ELR (cell line): ENCODE measurements around the gene SLC30A3.
"Not testable (repeated sequence)": the region's sequence is repeated elsewhere in the genome, so short reads cannot be mapped to it uniquely, and the experiment has no call there.

ENCODE experiments used
- DNase-seq: peaks from one replicate; pipeline ENCODE4 v3.0.0-alpha.2; 2015; ENCODE audit warnings: low read depth

SLC30A3 gene, protein sequence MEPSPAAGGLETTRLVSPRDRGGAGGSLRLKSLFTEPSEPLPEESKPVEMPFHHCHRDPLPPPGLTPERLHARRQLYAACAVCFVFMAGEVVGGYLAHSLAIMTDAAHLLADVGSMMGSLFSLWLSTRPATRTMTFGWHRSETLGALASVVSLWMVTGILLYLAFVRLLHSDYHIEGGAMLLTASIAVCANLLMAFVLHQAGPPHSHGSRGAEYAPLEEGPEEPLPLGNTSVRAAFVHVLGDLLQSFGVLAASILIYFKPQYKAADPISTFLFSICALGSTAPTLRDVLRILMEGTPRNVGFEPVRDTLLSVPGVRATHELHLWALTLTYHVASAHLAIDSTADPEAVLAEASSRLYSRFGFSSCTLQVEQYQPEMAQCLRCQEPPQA

GRCh38 chr2:27262379-27263286 lies at the start of gene SLC30A3:
TSS of gene SLC30A3 (minus strand) at chr2:27263047. CDS start at chr2:27262906, 141 bp downstream.
- peak; percentile 50 for DNase-seq

DNA sequence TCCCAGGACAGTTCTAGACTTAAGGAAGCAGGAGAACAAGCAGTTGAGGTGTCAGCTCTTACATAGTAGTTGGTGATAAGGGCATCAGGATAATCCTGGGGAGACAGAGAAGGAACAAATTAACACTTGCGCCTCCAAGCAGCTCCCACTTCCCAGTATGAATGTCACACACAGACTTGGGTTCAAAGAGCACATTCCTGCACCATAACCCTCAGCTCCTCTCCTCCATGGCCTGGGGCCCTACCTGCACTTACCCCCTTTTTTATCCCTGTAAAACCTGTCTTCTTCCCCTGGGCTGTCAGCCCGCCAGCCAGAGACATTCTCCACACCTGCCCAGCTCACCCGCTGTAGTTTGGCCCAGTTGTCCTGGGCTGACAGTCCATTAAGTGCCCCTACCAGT lies 49.3 kb upstream of the SLC30A3 start:
- no peak for DNase-seq

DNA sequence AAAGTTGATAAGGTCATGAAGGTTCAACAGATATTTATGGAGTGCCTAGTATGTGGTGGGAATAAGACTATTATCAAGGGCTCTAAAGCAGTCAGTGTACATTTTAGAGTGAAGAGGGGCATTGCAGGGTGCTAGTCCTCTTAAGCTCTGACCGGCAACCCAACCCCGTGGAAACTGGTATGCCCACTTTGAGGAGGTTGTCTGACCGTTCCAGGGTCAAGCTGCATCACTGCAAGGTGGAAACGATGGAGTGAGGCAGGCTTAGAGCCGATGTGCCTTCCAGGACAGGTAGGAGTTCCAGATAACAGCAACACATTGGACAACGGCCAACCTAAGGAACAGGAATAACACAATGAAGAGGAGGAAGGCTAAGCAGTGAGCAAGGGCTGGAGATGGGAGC lies 46.8 kb upstream of the SLC30A3 start:
- DNase-seq: no peak

- peak; percentile 27 for DNase-seq
These were observed 45.6 kb upstream of the SLC30A3 start, which contains the start of gene UCN for GRCh38 chr2:27308359-27308881. TSS of gene UCN (minus strand) at chr2:27308445. CDS start at chr2:27307895, 550 bp downstream.

DNA sequence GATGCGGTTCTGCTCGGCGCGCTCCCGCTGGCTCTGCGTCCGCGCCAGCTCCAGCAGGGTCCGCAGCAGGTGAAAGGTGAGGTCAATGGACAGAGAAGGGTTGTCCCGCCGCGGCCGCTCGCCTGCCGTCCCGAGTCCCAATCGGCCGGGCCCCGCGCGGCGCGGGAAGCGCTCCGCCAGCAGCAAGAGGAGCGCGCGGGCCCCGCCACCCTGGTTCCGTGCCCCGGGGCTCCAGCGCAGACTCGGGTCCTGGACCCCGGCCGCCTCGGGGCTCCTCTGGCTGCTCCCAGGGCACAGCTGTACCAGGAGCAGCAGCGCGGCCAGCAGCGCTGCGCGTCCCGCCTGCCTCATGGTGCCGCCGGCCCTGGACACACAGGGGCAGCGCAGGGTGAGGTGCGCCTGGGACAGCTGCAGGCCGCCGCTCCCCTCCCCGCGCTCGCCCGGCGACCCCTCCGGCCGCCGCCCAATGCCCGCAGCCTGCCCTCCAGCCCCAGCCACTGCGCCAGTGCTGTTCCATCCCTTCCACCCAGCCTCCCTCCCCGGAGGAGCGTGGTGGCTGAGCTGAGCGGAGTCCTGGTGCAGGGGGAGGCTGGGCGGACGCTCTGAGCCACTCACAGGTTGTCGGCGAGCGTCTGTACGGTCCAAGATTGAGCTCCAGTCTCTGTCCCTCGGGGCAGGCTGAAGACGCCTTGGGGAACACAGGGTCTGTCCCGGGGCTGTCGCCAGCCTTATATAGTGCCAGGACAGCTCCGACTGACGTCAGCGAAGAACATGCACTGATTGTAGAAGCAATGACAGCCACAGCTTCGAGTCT lies 44.9 kb upstream of the SLC30A3 start:
- no peak for DNase-seq

DNA sequence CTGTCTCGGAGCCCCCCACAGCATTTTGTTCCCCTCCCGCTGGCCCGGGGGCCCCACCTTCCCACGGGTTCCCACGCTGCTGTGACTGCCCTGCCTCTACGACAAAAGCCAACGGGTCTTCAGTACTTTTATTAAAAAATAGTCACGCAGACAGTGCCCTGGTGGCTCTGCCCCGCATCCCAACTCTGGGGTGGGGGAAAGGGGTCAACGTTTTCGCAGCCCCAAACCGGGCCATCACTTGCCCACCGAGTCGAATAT lies 44.4 kb upstream of the SLC30A3 start:
- no peak for DNase-seq

DNA sequence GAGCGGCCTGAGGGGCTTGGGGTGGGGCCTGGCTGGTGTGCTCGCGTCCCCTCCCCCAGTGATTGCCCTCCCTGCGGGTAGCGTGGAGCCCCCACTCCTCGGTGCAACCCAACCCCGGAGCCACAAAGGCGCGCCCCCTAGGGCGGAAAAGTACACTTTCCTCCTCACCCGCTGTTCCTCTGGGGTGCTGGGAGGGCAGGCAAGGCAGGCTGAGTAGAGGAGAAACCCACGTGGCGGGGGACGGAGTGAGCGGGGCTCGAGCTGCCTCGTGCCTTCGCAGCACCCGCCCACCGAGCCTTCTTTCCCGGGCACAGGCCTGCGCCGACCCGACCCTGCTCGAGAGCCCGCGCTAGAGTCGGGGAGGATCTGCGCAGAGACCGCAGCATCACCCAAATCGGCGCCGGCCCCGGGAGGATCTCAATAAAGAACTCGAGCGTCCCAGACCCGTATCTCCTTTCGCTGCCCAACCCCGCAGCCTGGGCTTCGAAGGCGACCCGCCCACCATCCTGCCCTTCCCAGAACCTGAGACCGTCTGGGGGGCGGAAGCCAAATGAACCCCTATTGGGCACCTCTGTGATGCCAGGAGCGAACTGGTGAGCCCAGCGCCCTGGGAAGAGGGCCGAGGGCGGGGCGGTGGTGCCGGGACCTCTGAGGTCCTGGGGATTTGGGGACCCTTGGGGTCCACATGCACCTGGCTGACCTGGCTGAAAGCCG lies 43.9 kb upstream of the SLC30A3 start:
- DNase-seq: no peak

- no peak for DNase-seq
These were observed 43.3 kb upstream of the SLC30A3 start for GRCh38 chr2:27306136-27306535.

GRCh38 chr2:27305516-27305915 lies 42.7 kb upstream of the SLC30A3 start:
- DNase-seq: no peak

DNA sequence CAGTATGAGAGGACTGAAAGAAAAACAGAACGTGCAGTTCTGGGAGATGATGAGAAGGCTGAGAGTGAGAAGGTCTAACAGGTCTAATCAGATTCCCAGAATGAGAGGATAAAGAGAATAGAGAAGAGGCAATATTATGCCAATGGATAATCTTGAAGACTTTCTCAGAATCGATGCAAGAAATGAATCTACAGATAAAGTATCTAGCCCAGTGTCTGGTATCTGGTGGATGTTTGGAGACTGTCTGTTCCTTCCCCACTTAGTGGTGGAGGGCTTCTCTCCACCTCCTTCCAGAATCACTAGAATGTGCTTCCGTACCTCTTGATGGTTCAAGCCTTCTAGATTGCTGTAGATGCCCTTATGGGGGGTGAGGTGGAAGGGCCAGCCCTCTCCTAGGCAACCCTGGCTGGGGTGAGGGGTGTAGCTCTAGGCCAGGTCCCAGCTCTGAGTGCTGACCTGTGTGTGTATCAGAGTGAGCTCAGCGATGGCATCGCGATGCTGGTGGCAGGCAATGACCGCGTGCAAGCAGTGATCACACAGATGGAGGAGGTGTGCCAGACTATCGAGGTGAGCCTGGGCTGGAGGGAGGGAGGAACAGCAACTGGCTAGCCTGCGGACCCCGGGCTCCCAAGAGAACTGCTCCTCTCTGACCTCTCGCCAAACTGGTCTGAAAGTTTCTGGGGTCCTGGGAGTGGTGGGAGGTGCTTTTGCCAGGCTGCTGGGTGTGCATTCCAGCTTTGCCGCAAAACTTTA lies 41.8 kb upstream of the SLC30A3 start:
- no peak for DNase-seq

- DNase-seq: peak; percentile 87
These were observed 40.5 kb upstream of the SLC30A3 start for GRCh38 chr2:27303093-27304025.

DNA sequence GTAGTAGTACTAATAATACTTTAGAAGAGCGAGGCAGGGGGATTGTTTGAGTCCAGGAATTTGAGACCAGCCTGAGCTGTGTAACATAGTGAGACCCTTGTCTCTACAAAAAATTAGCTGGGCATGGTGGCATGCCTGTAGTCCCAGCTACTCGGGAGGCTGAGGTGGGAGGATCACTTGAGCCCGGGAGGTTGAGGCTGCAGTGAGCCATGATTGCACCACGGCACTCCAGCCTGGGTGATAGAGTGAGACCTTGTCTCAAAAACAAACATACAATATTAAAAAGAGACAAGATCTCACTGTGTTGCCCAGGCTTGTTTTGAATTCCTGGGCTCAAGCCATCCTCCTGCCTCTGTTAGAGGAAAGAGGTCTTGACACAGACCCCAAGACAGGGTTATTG lies 37.8 kb upstream of the SLC30A3 start:
- DNase-seq: not testable (repeated sequence)

DNA sequence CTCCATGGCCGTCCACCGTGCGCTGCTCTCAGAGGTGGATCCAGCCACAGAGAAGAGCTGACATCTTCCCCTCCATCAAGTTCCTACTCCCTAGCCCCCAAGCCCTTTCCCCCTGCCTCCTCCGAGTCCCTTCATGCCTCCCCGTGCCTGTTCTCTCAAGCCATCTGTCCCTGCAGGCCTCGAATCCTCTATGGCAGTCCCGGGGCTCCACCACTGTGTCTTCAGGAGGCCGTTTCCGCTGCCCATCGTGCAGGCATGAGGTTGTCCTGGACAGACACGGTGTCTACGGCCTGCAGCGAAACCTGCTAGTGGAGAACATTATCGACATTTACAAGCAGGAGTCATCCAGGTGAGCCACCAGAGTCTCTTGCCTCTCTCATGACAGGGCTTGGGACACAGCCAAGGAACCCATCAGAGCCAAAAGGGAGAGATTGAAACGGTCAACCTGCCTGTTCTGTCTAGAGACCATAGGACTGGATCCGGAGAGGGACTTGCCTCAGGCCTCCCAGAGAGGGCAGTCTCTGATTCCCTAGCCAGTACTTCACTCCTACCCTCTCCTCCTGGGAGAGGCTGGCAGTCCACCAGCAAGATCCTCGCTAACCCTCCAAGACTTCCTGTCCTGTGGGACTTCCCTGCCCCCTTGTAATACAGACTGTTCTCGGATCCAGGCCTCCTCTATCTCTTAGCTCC lies 35.7 kb upstream of the SLC30A3 start:
- DNase-seq: no peak

GRCh38 chr2:27297195-27297594 lies 34.3 kb upstream of the SLC30A3 start:
- DNase-seq: no peak

- DNase-seq: no peak
These were observed 33.6 kb upstream of the SLC30A3 start for GRCh38 chr2:27296481-27296880.

GRCh38 chr2:27294928-27295327 lies 32.1 kb upstream of the SLC30A3 start:
- DNase-seq: no peak

DNA sequence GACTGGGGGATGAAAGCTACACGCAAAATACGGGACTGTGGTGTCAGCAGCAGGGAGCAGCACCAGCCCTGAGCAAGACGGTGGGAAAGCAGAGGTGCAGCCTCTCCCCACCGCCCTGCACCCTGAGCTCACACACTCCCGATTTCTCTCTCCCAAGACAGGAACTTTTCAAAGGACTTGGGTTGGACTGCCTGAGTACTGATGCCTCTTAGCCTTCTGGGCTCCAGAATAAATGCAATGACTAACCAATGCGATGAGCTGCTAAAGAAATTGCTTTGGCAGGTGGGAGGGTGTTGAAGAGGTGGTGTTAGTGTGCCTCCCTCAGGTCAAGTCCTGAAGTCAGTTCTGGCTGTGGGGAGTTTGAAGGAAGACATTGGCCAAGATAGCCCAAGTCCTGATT lies 29.0 kb upstream of the SLC30A3 start:
- no peak for DNase-seq

DNA sequence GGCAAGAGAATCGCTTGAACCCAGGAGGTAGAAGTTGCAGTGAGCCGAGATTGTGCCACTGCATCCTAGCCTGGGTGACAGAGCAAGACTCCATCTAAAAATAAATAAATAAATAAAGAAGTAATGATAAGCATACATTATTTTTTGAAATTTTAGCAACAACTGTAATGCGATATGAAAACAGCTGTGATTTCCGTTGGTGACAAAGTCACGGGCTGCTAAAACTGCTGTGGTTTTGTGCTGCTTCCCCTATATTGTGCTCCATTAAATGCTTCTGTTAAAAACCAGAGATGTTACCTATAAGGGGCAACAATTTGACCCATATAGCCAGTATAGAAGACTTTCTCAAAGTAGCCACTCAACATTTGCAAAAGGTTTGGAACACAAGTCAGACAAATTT lies 27.7 kb upstream of the SLC30A3 start:
- DNase-seq: no peak

DNA sequence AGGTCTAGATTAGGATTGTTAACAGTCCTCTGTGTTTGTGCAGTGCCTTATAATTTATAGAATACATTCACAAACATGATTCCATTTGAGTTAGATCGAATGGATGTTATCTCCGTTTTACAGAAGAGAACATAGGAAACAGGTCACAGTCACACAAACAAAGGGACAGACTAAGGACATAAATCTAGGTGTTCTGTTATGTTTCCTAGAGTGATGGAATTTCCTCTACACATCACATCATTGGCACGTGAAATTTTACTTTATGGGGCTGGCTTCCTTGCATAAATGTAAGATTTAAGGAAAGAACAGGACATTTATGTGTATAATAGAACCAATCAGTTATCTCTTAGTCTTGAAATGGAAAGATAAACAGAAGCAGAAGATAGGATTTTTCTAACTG lies 25.8 kb upstream of the SLC30A3 start:
- DNase-seq: no peak
